ENCODE data around the gene IL17RB.

DNA sequence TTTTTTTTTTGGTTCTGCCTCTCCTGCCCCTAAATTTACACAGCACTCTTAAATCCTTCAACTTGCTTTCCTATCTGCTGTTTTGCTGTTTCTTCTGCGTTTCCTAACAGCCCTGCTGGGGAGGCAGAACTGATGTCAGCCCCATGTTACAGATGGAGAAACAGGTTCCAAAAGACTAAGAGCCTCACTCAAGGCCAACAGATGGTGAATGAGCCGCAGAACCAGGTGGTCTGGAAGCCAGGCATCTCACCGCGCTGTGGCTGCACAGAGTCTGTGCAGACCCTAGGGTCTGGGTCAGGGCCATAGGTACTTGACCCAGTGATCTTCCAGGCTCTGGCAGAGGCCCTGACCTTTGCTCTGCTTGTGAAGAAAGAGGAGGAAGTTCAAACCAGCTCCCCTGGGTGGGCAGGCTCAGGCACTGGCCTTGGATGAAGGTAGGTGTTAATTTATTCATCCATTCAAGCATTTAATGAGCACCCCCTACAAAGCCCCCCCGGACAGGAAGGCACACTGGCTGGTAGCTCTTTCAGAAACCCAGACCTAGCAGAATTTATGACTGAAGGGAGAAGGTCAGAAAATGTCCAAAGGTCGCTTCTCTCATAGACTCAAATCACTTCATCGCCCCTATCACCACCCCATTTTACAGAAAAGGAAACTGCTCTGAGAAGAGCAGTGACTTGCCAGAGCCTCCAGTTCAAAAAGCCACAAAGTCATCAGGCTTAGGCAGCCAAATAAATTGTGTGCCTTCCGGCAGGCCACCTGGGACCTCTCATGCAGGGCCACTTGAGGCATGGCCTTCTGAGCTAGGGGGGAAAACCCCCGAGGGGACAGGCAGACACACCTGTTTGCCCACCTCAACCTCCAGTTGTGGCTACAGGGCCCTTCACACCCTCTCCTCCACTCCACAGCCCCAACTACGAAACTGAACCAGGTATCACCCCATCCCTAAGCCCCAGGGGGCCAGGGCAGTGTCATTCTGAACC, 2.9 kb upstream of the IL17RB start:
- TF ChIP-seq POLR2AphosphoS5 (IDR thresholded peaks at IDR 0.05), result no peak
- no peak for TF ChIP-seq CTCF (IDR thresholded peaks at IDR 0.05)
- TF ChIP-seq POLR2A (IDR thresholded peaks at IDR 0.05; ENCODE audit: low read depth), result no peak
